Epithelial cell of esophagus (primary cell): Measurements from ENCODE around the gene PBX4.

Experiments used
- DNase-seq: peaks from one replicate; pipeline ENCODE4 v3.0.0; 2010; ENCODE audit warnings: low read depth
- H3K4me3 ChIP-seq: 2 replicates; pipeline ENCODE4 v1.5.1; 2011; ENCODE audit warnings: mild to moderate bottlenecking, low read length, control low read depth
- TF ChIP-seq, protein P1 (sequence below): IDR thresholded peaks from 2 replicates; pipeline ENCODE4 v1.5.1; 2011; ENCODE audit warnings: low read depth, mild to moderate bottlenecking, low read length, control low read depth, inconsistent platforms; ENCODE audit not compliant: insufficient read depth; ENCODE audit errors: missing control alignments

Gene PBX4

GRCh38 chr19:19513682-19514081, 104.8 kb downstream of the PBX4 start:
- H3K4me3 ChIP-seq, result no peak overlapping the region
- DNase-seq, result no peak
- TF ChIP-seq, protein P1, sequence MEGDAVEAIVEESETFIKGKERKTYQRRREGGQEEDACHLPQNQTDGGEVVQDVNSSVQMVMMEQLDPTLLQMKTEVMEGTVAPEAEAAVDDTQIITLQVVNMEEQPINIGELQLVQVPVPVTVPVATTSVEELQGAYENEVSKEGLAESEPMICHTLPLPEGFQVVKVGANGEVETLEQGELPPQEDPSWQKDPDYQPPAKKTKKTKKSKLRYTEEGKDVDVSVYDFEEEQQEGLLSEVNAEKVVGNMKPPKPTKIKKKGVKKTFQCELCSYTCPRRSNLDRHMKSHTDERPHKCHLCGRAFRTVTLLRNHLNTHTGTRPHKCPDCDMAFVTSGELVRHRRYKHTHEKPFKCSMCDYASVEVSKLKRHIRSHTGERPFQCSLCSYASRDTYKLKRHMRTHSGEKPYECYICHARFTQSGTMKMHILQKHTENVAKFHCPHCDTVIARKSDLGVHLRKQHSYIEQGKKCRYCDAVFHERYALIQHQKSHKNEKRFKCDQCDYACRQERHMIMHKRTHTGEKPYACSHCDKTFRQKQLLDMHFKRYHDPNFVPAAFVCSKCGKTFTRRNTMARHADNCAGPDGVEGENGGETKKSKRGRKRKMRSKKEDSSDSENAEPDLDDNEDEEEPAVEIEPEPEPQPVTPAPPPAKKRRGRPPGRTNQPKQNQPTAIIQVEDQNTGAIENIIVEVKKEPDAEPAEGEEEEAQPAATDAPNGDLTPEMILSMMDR, result no peak
